Neutrophil (primary cell): ENCODE results near the gene KIF2C.
"Not testable (repeated sequence)": the region's sequence is repeated elsewhere in the genome, so short reads cannot be mapped to it uniquely, and the experiment has no call there.

ENCODE experiments used
- H3K27ac ChIP-seq: fragments of 200-600 bp; sonication (generic); 2 replicates; pipeline ENCODE4 v1.5.1; 2016; ENCODE audit warnings: mild to moderate bottlenecking, moderate library complexity
- H3K27me3 ChIP-seq: fragments of 200-600 bp; sonication (generic); 2 replicates; pipeline ENCODE4 v1.6.0; 2016; ENCODE audit warnings: mild to moderate bottlenecking
- H3K36me3 ChIP-seq: fragments of 200-600 bp; sonication (generic); 2 replicates; pipeline ENCODE4 v1.5.1; 2017
- H3K4me1 ChIP-seq, 2 experiments: fragments of 200-600 bp in 1 of 2; sonication (generic) in 1 of 2; 1 replicate in 1 of 2; 2 replicates in 1 of 2; pipeline versions ENCODE4 v1.5.1 to v1.6.1; 2013 to 2016; ENCODE audit warnings: low read depth in 1 of 2, low read length in 1 of 2, mild to moderate bottlenecking in 1 of 2, moderate library complexity in 1 of 2; ENCODE audit not compliant: control insufficient read depth in 1 of 2, insufficient read depth in 1 of 2
- H3K4me3 ChIP-seq, 2 experiments: fragments of 200-600 bp in 1 of 2; sonication (generic) in 1 of 2; 1 replicate in 1 of 2; 2 replicates in 1 of 2; pipeline ENCODE4 v1.5.1; 2013 to 2016; ENCODE audit warnings: low read depth in 1 of 2, low read length in 1 of 2, mild to moderate bottlenecking in 1 of 2, moderate library complexity in 1 of 2
- H3K9me3 ChIP-seq: fragments of 200-600 bp; sonication (generic); 2 replicates; pipeline ENCODE4 v1.5.1; 2016
- TF ChIP-seq, protein P1 (sequence below): fragments of 200-600 bp; sonication (generic); IDR thresholded peaks from 2 replicates; pipeline ENCODE4 v1.5.1; 2016; ENCODE audit warnings: antibody characterized with exemption

Gene KIF2C

DNA sequence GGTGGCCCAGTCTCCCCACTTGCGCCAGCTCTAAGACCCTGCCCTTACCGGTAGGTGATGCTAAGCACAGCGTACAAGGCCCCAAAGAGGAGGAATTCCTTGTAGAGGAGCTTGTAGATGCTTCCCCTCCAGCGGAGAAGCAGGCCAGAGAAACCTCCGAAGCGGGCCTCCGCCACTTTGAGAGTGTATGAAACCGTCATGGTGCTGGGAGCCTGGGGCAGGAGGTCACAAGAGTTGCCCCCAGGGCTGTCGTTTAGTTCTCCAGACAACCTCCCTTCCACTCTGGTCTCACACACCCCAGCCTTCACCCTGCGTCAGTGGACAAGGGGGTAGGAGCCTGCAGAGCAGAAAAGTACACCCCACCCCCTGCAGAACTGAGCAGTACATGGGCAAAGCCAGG is 47.9 kb downstream of the KIF2C start:
- TF ChIP-seq, protein P1, sequence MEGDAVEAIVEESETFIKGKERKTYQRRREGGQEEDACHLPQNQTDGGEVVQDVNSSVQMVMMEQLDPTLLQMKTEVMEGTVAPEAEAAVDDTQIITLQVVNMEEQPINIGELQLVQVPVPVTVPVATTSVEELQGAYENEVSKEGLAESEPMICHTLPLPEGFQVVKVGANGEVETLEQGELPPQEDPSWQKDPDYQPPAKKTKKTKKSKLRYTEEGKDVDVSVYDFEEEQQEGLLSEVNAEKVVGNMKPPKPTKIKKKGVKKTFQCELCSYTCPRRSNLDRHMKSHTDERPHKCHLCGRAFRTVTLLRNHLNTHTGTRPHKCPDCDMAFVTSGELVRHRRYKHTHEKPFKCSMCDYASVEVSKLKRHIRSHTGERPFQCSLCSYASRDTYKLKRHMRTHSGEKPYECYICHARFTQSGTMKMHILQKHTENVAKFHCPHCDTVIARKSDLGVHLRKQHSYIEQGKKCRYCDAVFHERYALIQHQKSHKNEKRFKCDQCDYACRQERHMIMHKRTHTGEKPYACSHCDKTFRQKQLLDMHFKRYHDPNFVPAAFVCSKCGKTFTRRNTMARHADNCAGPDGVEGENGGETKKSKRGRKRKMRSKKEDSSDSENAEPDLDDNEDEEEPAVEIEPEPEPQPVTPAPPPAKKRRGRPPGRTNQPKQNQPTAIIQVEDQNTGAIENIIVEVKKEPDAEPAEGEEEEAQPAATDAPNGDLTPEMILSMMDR = no peak
- Histone ChIP-seq H3K4me1 (peaks cover 29% of the 10 kb centered on the region in 2 experiments), H3K9me3 (no peaks in the 10 kb centered on the region), H3K27ac (no peak overlapping the region), H3K27me3 (peaks cover 20% of the 10 kb centered on the region), H3K4me3 (no peak overlapping the region), H3K36me3 (no peaks in the 10 kb centered on the region)

DNA sequence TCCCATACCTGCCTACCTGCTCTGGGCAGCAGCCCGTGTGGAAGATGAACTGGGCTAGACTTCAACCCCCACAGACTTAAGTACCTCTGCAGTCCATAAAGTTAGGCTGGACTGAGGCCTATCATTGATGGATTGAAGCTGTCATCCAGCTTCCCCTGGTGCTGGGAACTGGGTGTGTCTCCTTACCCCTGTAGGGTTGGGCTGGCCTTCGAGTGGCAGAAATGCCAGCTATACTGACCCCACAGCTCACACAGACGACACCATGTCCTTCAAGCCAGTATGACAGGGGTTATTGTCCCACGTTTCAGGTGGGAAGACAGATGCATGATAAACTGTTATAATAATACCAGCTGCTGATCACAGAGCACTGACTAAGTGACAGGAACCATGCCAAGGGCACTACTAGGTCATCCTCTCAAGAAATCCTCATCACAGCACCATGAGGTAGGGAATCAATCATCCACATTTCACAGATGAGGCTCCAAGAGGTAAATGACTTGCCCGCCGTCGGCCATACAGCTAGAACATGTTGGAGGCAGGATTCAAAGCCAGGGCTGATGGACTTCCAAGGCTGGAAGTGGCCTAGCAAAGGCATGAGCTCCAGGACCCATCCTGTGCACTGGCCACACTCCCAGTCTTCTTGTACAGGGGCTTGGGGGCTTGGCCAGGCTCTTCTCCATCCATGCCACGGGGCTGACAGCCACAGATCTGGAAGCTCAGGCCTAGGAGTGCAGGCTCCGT is 48.7 kb downstream of the KIF2C start, which contains the start of gene BEST4:
BEST4 (minus strand) TSS at position 51 of the 741 bp plus-strand sequence. CDS start 465 bp downstream, outside the sequence.
- no peak within 1 kb of the TSS for H3K27ac ChIP-seq
- TF ChIP-seq, protein P1 = no peak
- peaks cover 29% of the 10 kb centered on the region in 2 experiments for H3K4me1 ChIP-seq

DNA sequence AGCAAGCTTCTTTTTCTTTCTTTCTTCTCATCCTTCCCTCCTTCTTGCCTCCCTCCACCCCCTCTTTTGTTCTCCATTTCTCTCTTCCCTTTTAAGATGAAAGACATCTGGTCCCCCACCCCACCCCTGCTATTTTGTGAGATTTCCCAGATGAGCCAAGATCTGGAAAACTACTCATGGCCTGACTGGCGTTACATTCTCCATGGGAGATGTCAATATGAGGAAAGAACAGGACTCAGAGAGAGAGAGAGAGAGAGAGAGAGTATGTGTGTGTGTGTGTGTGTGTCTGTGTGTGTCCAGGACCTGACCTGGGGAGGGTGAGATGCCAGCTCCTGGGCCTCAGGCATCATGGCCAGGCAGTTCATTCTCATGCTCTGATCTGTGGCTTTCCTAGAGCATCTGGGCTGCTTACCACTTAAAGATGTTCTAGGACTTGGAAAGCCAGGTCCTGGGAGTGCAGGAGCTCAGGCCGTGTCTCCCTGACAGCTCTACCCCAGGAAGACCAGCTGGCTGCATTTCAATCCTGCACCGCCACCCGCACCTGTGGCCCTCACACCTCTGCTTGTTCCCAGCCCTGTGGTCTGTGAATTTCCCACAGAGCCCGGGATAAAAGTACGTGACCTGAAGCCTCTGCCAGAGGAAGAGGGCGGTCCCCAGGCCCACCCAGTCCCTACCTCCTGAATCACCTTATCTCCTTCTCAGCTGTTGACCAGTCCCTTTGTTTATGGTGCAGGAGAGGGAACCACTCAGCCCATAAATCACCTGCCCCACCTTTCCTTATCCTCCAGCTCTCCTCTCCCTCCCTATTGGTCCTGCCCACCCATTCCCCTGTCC is 51.5 kb downstream of the KIF2C start:
- H3K4me3 ChIP-seq = no peak overlapping the region
- H3K27ac ChIP-seq = no peak overlapping the region
- no peaks in the 10 kb centered on the region for H3K27me3 ChIP-seq
- peaks cover 5 to 6% of the 10 kb centered on the region in 2 experiments for H3K4me1 ChIP-seq
- no peaks in the 10 kb centered on the region for H3K9me3 ChIP-seq
- TF ChIP-seq, protein P1 = no peak
- no peaks in the 10 kb centered on the region for H3K36me3 ChIP-seq

More for the DNA sequence above, 48.7 kb downstream of the KIF2C start, which contains the start of gene BEST4:
- Histone ChIP-seq H3K9me3 (no peaks in the 10 kb centered on the region), H3K27me3 (peaks cover 20% of the 10 kb centered on the region), H3K36me3 (no peaks in the 10 kb centered on the region), H3K4me3 (no peak within 1 kb of the TSS)

DNA sequence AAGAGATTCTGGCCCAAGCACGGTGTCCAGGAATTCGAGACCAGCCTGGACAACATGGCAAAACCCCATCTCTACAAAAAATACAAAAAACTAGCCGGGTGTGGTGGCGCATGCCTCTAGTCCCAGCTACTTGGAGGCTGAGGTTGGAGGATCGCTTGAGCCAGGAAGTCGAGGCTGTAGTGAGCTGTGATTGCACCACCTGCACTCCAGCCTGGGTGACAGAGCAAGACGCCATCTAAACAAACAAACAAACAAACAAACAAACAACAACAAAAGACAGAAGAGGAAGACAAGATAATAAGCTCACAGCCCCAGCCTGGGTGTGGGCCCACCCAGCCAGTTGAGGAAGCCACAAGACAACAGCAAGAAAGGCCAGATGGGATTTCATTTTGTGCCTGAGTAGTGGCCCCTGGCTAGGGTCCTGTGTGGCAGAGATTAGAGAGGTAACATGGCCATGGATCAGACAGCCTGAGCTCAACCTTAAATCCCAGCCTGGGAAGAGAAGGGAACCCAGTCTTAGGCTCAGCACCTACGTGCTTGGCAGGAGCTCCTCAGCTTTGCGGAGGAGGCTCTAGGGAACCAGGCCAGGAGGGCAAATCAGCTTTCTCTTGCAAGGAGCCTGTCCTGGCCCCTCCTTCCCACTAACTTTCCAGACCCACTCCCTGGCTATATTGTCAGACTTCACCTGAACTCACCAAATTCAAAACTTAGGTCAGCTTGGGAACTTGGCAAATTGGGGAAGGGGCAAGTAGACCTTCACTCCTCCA is 53.3 kb downstream of the KIF2C start:
- H3K4me3 ChIP-seq = no peak overlapping the region
- no peaks in the 10 kb centered on the region for H3K9me3 ChIP-seq
- no peaks in the 10 kb centered on the region for H3K4me1 ChIP-seq
- TF ChIP-seq, protein P1 = no peak
- H3K27me3 ChIP-seq = no peaks in the 10 kb centered on the region
- H3K36me3 ChIP-seq = no peaks in the 10 kb centered on the region
- H3K27ac ChIP-seq = no peak overlapping the region

DNA sequence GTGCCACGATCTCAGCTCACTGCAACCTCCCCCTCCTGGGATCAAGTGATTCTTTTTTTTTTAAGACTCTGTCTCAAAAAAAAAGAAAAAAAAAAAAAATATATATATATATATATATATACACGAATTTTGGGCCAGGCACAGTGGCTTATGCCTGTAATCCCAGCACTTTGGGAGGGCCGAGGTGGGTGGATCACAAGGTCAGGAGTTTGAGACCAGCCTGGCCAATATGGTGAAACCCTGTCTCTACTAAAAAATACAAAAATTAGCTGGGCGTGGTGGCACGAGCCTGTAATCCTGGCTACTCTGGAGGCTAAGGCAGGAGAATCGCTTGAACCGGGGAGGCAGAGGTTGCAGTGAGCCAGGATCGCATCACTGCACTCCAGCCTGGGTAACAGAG is 58.2 kb downstream of the KIF2C start:
- not testable (repeated sequence) for H3K9me3 ChIP-seq, H3K27ac ChIP-seq, H3K27me3 ChIP-seq, H3K4me3 ChIP-seq
- Histone ChIP-seq H3K4me1 (peaks cover 31 to 36% of the 10 kb centered on the region in 2 experiments), H3K36me3 (peaks cover 12% of the 10 kb centered on the region)
